Hepatocyte (in vitro differentiated cells): ENCODE data around the gene CDK19.

Experiments used
- CTCF ChIP-seq: fragments of 200-600 bp; sonication (generic); IDR thresholded peaks from 2 replicates; pipeline ENCODE4 v1.5.1; 2016; ENCODE audit warnings: antibody characterized with exemption, mild to moderate bottlenecking; ENCODE audit not compliant: poor library complexity
- EZH2 ChIP-seq: fragments of 200-600 bp; sonication (generic); IDR thresholded peaks from 2 replicates; pipeline ENCODE4 v1.6.1; 2016; ENCODE audit warnings: antibody characterized with exemption, mild to moderate bottlenecking, borderline replicate concordance

- TF ChIP-seq CTCF (no peak), EZH2 (no peak)
Observed at GRCh38 chr6:110735666-110736065, 79.6 kb downstream of the CDK19 start.
